Breast epithelium (tissue), 4 donors: ENCODE results near the gene COA1. TPM values are rescaled to one million over a fixed set of nuclear protein-coding genes. Genes with fewer than 3 reads are reported as not detected.
"Not testable (repeated sequence)": the region's sequence is repeated elsewhere in the genome, so short reads cannot be mapped to it uniquely, and the experiment has no call there.

Source experiments
- DNase-seq, 2 donors: peaks; one replicate each; pipeline ENCODE4 v3.0.0-alpha.2; 2019; ENCODE audit warnings: low spot score in 2 of 2
- H3K27ac ChIP-seq, 2 donors: fragments of 200-600 bp; sonication (generic) in 1 of 2; one replicate each; pipeline ENCODE4 v1.5.1; 2016 to 2019; ENCODE audit warnings: mild to moderate bottlenecking in 1 of 2
- H3K27me3 ChIP-seq, 2 donors: fragments of 200-600 bp; sonication (generic) in 1 of 2; one replicate each; pipeline versions ENCODE4 v1.5.1 to v1.6.0; 2017 to 2019; ENCODE audit warnings: control low read depth in 1 of 2, mild to moderate bottlenecking in 1 of 2
- H3K36me3 ChIP-seq: fragments of 200-600 bp; one replicate; pipeline ENCODE4 v1.5.1; 2019
- H3K4me1 ChIP-seq, 2 donors: fragments of 200-600 bp; sonication (generic); one replicate each; pipeline ENCODE4 v1.5.1; 2016 to 2019; ENCODE audit warnings: control low read depth in 1 of 2
- H3K4me3 ChIP-seq, 3 donors: fragments of 200-600 bp; sonication (generic); 1 replicate in 2 of 3; 2 replicates in 1 of 3; pipeline ENCODE4 v1.5.1; 2016 to 2019; ENCODE audit warnings: mild to moderate bottlenecking in 3 of 3, moderate library complexity in 2 of 3
- H3K9me3 ChIP-seq, 2 donors: fragments of 200-600 bp; sonication (generic) in 1 of 2; one replicate each; pipeline ENCODE4 v1.5.1; 2016 to 2019; ENCODE audit warnings: control low read depth in 1 of 2
- POLR2A ChIP-seq: fragments of 450-650 bp; IDR thresholded peaks from one replicate; pipeline ENCODE4 v1.6.1; 2016; ENCODE audit warnings: antibody characterized with exemption, mild to moderate bottlenecking, moderate library complexity
- POLR2AphosphoS5 ChIP-seq, 3 donors: sonication (generic); formaldehyde crosslinking; IDR thresholded peaks; one replicate each; pipeline ENCODE4 v1.6.1; 2017; ENCODE audit warnings: antibody characterized with exemption in 3 of 3
- intact Hi-C: fragments of 100-400 bp; cut with DNase I; formaldehyde crosslinking; loops from one replicate; pipeline ENCODE4 v1.15.1; 2023; ENCODE audit warnings: low total_unique reads
- total RNA-seq, 3 donors: library from RNA; depleted of rRNA; stranded (reverse); fragments of >200 nt; gene quantifications; one replicate each; pipeline ENCODE4 v1.1.0, GENCODE V29; 2016
- TF ChIP-seq, protein P1 (sequence below), 3 donors: fragments of 450-650 bp; IDR thresholded peaks; one replicate each; pipeline ENCODE4 v1.5.1; 2016 to 2017; ENCODE audit warnings: antibody characterized with exemption in 3 of 3, mild to moderate bottlenecking in 3 of 3, moderate library complexity in 3 of 3

Gene COA1
- total RNA-seq, 3 donors from 2014 or later: 39.0 to 94.3 (median 91.4) TPM

DNA sequence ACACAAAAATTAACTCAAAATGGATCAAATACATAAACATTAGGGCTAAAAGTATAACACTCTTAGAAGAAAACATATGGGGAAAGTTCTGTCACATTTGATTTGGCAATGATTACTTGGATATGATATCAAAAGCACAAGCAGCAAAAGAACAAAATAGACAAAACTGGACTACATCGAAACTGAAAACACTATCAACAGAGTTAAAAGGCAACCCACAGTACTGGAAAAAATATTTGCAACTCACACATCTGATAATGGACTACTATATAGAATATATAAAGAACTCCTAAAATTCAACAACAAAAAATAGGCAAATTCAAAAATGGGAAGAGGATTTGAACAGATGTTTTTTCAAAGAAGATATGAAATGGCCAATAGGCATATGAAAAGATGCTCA, 51.0 kb downstream of the COA1 start:
- no peaks in the 10 kb centered on the region for H3K27me3 ChIP-seq
- intact Hi-C loops: loop anchor here (2.0 kb wide), 1 partner anchor 28 kb away; no protein-coding TSS in a partner anchor
- no peak for DNase-seq
- H3K4me3 ChIP-seq: no peak overlapping the region
- TF ChIP-seq POLR2A (no peak), POLR2AphosphoS5 (IDR thresholded peaks at IDR 0.05) (no peak)
- TF ChIP-seq, protein P1, sequence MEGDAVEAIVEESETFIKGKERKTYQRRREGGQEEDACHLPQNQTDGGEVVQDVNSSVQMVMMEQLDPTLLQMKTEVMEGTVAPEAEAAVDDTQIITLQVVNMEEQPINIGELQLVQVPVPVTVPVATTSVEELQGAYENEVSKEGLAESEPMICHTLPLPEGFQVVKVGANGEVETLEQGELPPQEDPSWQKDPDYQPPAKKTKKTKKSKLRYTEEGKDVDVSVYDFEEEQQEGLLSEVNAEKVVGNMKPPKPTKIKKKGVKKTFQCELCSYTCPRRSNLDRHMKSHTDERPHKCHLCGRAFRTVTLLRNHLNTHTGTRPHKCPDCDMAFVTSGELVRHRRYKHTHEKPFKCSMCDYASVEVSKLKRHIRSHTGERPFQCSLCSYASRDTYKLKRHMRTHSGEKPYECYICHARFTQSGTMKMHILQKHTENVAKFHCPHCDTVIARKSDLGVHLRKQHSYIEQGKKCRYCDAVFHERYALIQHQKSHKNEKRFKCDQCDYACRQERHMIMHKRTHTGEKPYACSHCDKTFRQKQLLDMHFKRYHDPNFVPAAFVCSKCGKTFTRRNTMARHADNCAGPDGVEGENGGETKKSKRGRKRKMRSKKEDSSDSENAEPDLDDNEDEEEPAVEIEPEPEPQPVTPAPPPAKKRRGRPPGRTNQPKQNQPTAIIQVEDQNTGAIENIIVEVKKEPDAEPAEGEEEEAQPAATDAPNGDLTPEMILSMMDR (IDR thresholded peaks at IDR 0.05): no peak
- no peak overlapping the region for H3K27ac ChIP-seq
- no peaks in the 10 kb centered on the region for H3K9me3 ChIP-seq
- H3K36me3 ChIP-seq: no peaks in the 10 kb centered on the region
- no peaks in the 10 kb centered on the region for H3K4me1 ChIP-seq

DNA sequence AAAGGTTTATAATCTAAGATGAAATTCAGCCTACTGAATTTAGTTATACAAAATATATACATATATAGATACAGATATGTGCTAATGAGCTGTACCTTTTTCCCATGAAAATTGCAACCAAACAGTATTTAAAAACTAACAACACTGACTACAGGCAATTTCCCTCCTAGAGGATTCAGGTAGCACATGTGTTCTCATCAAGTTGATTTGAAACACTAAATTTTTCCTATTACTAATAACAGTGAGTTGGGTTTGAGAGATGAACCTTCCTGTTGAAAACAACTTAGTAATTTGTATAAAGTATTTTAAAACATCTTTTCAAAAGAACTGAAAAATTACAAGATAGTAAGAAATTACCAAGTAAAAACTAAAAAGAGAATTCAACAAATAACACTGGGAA, 51.5 kb downstream of the COA1 start:
- H3K4me1 ChIP-seq: no peaks in the 10 kb centered on the region
- TF ChIP-seq POLR2AphosphoS5 (IDR thresholded peaks at IDR 0.05) (no peak), POLR2A (no peak)
- TF ChIP-seq, protein P1 (IDR thresholded peaks at IDR 0.05): no peak
- H3K4me3 ChIP-seq: no peak overlapping the region
- intact Hi-C loops: loop anchor here (2.0 kb wide), 1 partner anchor 27 kb away; no protein-coding TSS in a partner anchor
- H3K27me3 ChIP-seq: no peaks in the 10 kb centered on the region
- no peak for DNase-seq
- no peak overlapping the region for H3K27ac ChIP-seq
- no peaks in the 10 kb centered on the region for H3K36me3 ChIP-seq
- no peaks in the 10 kb centered on the region for H3K9me3 ChIP-seq

DNA sequence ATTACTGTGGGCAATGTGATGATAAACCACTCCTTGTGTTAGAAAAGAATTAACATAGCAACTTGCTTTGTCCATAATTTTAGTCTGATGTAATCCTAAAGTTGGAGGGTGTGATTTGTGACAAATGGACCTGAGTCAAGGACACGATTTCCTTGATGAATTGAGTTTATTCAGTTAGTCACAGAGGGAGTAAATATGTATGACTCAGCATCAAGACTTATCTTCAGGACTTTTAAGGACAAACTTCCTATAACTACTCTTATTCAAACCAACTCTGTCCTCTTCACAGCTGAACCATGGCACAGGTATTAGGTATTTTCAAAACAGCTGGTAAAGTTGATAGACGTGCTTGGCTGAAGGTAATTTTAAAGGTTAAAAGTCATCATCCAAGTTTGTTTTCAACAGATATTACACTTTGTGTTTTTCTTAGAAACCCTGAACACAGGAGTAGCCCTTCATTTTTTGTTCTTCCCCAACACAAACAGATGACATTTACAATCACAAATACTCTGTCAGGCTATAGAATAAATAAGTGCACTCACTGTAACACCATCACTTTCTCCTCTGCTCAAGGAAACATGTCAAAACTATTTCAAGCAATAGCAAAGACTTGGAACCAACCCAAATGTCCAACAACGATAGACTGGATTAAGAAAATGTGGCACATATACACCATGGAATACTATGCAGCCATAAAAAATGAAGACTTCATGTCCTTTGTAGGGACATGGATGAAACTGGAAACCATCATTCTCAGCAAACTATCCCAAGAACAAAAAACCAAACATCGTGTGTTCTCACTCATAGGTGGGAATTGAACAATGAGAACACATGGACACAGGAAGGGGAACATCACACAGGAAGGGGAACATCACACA, 54.5 kb downstream of the COA1 start:
- H3K27me3 ChIP-seq: no peaks in the 10 kb centered on the region
- no peak overlapping the region for H3K27ac ChIP-seq
- TF ChIP-seq POLR2AphosphoS5 (IDR thresholded peaks at IDR 0.05) (no peak), POLR2A (no peak)
- TF ChIP-seq, protein P1 (IDR thresholded peaks at IDR 0.05): no peak
- no peak for DNase-seq
- no peaks in the 10 kb centered on the region for H3K9me3 ChIP-seq
- no peak overlapping the region for H3K4me3 ChIP-seq
- intact Hi-C loops: no loop called here
- H3K4me1 ChIP-seq: no peaks in the 10 kb centered on the region
- no peaks in the 10 kb centered on the region for H3K36me3 ChIP-seq

DNA sequence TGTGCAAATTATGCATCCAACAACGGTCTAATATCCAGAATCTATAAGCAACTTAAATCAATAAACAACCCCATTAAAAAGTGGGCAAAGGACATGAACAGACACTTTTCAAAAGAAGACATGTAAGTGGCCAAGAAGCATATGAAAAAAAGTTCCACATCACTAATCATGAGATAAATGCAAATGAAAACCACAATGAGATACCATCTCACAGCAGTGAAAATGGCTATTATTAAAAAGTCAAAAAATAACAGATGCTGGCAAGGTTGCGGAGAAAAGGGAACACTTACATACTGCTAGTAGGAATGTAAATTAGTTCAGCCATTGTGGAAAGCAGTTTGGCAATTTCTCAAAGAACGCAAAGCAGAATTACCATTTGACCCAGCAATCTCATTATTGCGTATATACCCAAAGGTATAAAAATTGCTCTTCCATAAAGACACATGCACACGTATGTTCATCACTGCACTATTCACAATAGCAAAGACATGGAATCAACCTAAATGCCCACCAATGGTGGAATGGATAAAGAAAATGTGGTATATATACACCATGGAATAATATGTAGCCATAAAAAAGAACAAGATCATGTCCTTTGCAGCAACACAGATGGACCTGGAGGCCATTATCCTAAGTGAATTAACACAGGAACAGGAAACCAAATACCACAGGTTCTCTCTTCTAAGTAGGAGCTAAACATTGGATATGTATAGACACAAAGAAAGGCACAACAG, 55.9 kb downstream of the COA1 start:
- H3K9me3 ChIP-seq, H3K4me3 ChIP-seq, H3K36me3 ChIP-seq, H3K27me3 ChIP-seq, intact Hi-C loops, H3K27ac ChIP-seq, DNase-seq, H3K4me1 ChIP-seq: not testable (repeated sequence)

DNA sequence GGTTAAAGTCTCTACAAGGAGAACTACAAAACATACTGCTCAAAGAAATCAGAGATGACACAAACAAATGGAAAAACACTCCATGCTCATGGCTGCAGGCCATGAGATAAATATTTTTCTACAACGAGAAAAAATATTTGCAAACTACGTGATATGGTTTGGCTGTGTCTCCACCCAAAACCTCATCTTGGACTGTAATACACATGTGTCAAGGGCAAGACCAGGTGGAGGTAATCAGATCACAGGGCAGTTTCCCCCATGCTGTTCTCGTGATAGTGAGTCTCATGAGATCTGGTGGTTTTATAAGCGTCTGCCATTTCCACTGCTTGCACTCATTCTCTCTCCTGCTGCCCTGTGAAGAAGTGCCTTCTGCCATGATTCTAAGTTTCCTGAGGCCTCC, 57.8 kb downstream of the COA1 start:
- Histone ChIP-seq H3K36me3 (no peaks in the 10 kb centered on the region), H3K27ac (no peak overlapping the region), H3K9me3 (no peaks in the 10 kb centered on the region), H3K27me3 (no peaks in the 10 kb centered on the region), H3K4me3 (no peak overlapping the region), H3K4me1 (no peaks in the 10 kb centered on the region)
- no peak for DNase-seq
- TF ChIP-seq, protein P1 (IDR thresholded peaks at IDR 0.05): no peak
- no peak for TF ChIP-seq POLR2A
- TF ChIP-seq POLR2AphosphoS5 (IDR thresholded peaks at IDR 0.05): no peak
- intact Hi-C loops: no loop called here
